DND-41 (cell line): Measurements from ENCODE around the gene PRIM2.
"Not testable (repeated sequence)": the region's sequence is repeated elsewhere in the genome, so short reads cannot be mapped to it uniquely, and the experiment has no call there.

Source experiments
- CTCF ChIP-seq: IDR thresholded peaks from 2 replicates; pipeline ENCODE4 v1.5.1; 2012; ENCODE audit warnings: borderline replicate concordance, low read length, moderate library complexity, mild to moderate bottlenecking; ENCODE audit not compliant: poor library complexity, severe bottlenecking; ENCODE audit errors: extremely low read depth
- EZH2 ChIP-seq: IDR thresholded peaks from 3 replicates; pipeline ENCODE4 v1.6.1; 2012; ENCODE audit warnings: borderline replicate concordance, low read depth, mild to moderate bottlenecking, moderate library complexity, low read length, inconsistent platforms; ENCODE audit not compliant: severe bottlenecking

- TF ChIP-seq CTCF, EZH2: not testable (repeated sequence)
Observed at GRCh38 chr6:57461022-57461421, 143.6 kb downstream of the PRIM2 start.
